ENCODE results near the gene TMEM267. TPM values are rescaled to one million over a fixed set of nuclear protein-coding genes. Genes with fewer than 3 reads are reported as not detected.

Gene TMEM267
- total and polyA plus RNA-seq, 10 of the 15 experiments (the other 5 are each of a cell fraction or from before 2014, with no cell fraction given) = 7.7 to 37.3 (median 13.3) TPM

GRCh38 chr5:43401827-43402226, 81.8 kb downstream of the TMEM267 start (continued):
- TF ChIP-seq CTCF (IDR thresholded peaks at IDR 0.05 in 2 of 3, conservative IDR thresholded peaks at IDR 0.05 in 1 of 3; ENCODE audit: control insufficient read depth in 2 of 3, extremely low read depth in 1 of 3, insufficient read depth in 1 of 3, low read depth in 3 of 3, low read length in 3 of 3) = peak in 2 of 3 experiments; percentile 22 to 37; a peak in 2 of 6 replicates

- POLR2A ChIA-PET = interaction anchor here (0.7 kb wide), 1 partner anchor 488 kb away, joined by 3 read pairs; no protein-coding TSS in a partner anchor
- H4K20me1 ChIP-seq (ENCODE audit: control insufficient read depth, insufficient read depth) = no peaks in the 10 kb centered on the region
- RAD21 ChIA-PET (ENCODE audit: unreplicated experiment) = interaction anchor here (1.1 kb wide), 1 partner anchor 84 kb away, joined by 5 read pairs; the partner anchor contains the start of gene TMEM267
- no peak for TF ChIP-seq MEF2A (IDR thresholded peaks at IDR 0.05; ENCODE audit: insufficient read depth, low read depth, low read length)
- TF ChIP-seq CTCF (IDR thresholded peaks at IDR 0.05 in 2 of 3, conservative IDR thresholded peaks at IDR 0.05 in 1 of 3; ENCODE audit: control insufficient read depth in 2 of 3, extremely low read depth in 1 of 3, insufficient read depth in 1 of 3, low read depth in 3 of 3, low read length in 3 of 3) = peak in 1 of 3 experiments; percentile 22; a peak in 1 of 6 replicates
- no TSS peak for BruUV-seq (replicated peaks)
- no peaks in the 10 kb centered on the region for H3K36me3 ChIP-seq (ENCODE audit: control insufficient read depth in 2 of 2, insufficient read depth in 2 of 2, low read length in 1 of 2)
- no peak overlapping the region for H3K4me3 ChIP-seq
- no peaks in the 10 kb centered on the region for H3K27me3 ChIP-seq (replicated peaks in 1 of 2; ENCODE audit: control insufficient read depth in 2 of 2, insufficient read depth in 2 of 2, low read length in 1 of 2)
- ATAC-seq (no peak), DNase-seq (ENCODE audit: low read depth, low spot score) (no peak), FAIRE-seq (no peak)
- intact Hi-C loops (cut with micrococcal nuclease; ENCODE audit: unreplicated experiment) (no loop called here), in situ Hi-C loops (cut with MboI) (no loop called here)
- no peak overlapping the region for H2AFZ ChIP-seq (ENCODE audit: control insufficient read depth, low read depth, low read length)
- no peak overlapping the region for H3K27ac ChIP-seq (ENCODE audit: control insufficient read depth, insufficient read depth)
- H3K9ac ChIP-seq (ENCODE audit: control insufficient read depth, insufficient read depth, low read length) = no peak overlapping the region
- H3K4me1 ChIP-seq (ENCODE audit: control insufficient read depth, insufficient read depth, low read length) = no peaks in the 10 kb centered on the region
- H3K4me2 ChIP-seq (ENCODE audit: control insufficient read depth, insufficient read depth) = no peak overlapping the region
- WGBS (ENCODE audit: insufficient coverage, insufficient replicate concordance, low lambda C conversion rate, missing lambda C conversion rate) = 79% methylated on average over 3 of the region's 3 CpGs
- no peaks in the 10 kb centered on the region for H3K79me2 ChIP-seq (ENCODE audit: control insufficient read depth, insufficient read depth, low read length)
- SMC1A ChIA-PET (ENCODE audit: uncharacterized antibody, unreplicated experiment) = no interaction called here
- CTCF ChIA-PET = interaction anchor here (2.3 to 3.5 kb wide), 2 partner anchors 11 to 84 kb away, joined by 10 to 12 read pairs; partner anchors contain the start of genes CCL28 and TMEM267
- no peaks in the 10 kb centered on the region for H3K9me3 ChIP-seq (replicated peaks; ENCODE audit: control insufficient read depth, insufficient read depth, low read length)
Measured at GRCh38 chr5:43400082-43400481, 83.6 kb downstream of the TMEM267 start.

All from GM12878 (cell line).